Activated T-helper 9 cell treated with anti-CD3 and anti-CD28 coated beads, Interleukin-2, amount 50 U/mL, for 16 hours (primary cell): Measurements from ENCODE around the gene ATP11A.

ENCODE experiments used
- DNase-seq: peaks from one replicate; pipeline ENCODE4 v3.0.0-alpha.2; 2020; ENCODE audit warnings: low read depth

Gene ATP11A

GRCh38 chr13:112725346-112726015 is 35.6 kb downstream of the ATP11A start:
- no peak for DNase-seq

- no peak for DNase-seq
These were observed 36.4 kb downstream of the ATP11A start for GRCh38 chr13:112726016-112726767.

GRCh38 chr13:112727581-112727980 is 37.7 kb downstream of the ATP11A start:
- no peak for DNase-seq

GRCh38 chr13:112728375-112729126 is 38.7 kb downstream of the ATP11A start:
- no peak for DNase-seq

GRCh38 chr13:112729408-112729807 is 39.6 kb downstream of the ATP11A start:
- DNase-seq: no peak

- no peak for DNase-seq
These were observed 40.4 kb downstream of the ATP11A start for GRCh38 chr13:112730157-112730671.

- DNase-seq: no peak
These were observed 42.1 kb downstream of the ATP11A start for GRCh38 chr13:112731667-112732616.

- DNase-seq: no peak
These were observed 42.8 kb downstream of the ATP11A start for GRCh38 chr13:112732679-112733078.

- no peak for DNase-seq
These were observed 43.3 kb downstream of the ATP11A start for GRCh38 chr13:112733112-112733511.

GRCh38 chr13:112733661-112734379 is 44.0 kb downstream of the ATP11A start:
- DNase-seq: no peak

- no peak for DNase-seq
These were observed 45.1 kb downstream of the ATP11A start for GRCh38 chr13:112734696-112735547.

- no peak for DNase-seq
These were observed 46.0 kb downstream of the ATP11A start for GRCh38 chr13:112735791-112736190.

GRCh38 chr13:112737294-112737693 is 47.5 kb downstream of the ATP11A start:
- no peak for DNase-seq

- DNase-seq: no peak
These were observed 48.8 kb downstream of the ATP11A start for GRCh38 chr13:112738606-112739005.

GRCh38 chr13:112740502-112741131 is 50.8 kb downstream of the ATP11A start:
- no peak for DNase-seq

- DNase-seq: no peak
These were observed 51.4 kb downstream of the ATP11A start for GRCh38 chr13:112741185-112741755.

- no peak for DNase-seq
These were observed 52.2 kb downstream of the ATP11A start for GRCh38 chr13:112741835-112742570.

- DNase-seq: no peak
These were observed 52.7 kb downstream of the ATP11A start for GRCh38 chr13:112742583-112742982.
